HCT116 (cell line): ENCODE results near the gene ARHGDIG. TPM values are rescaled to one million over a fixed set of nuclear protein-coding genes. Genes with fewer than 3 reads are reported as not detected.

ENCODE experiments used
- ATAC-seq: fragments of 200-7000 bp; cut with Tn5 transposase; 2 replicates; pipeline ENCODE4 v1.9.1; 2020; ENCODE audit warnings: mild to moderate bottlenecking, moderate library complexity
- BruUV-seq: library from RNA; stranded (reverse); fragments of 400-500 nt; replicated peaks from 2 replicates; lab custom pipeline; 2021; lab: Mats Ljungman, UMichigan
- CTCF ChIA-PET: fragments of 300-600 bp; sonication (Branson Sonifier 250); formaldehyde crosslinking; loops from one replicate; lab custom pipeline; 2021; ENCODE audit warnings: antibody characterized with exemption; lab: Charles Lee
- POLR2A ChIA-PET: fragments of 300-600, 350-600 bp; sonication (Branson Sonifier 250); formaldehyde crosslinking; loops from one replicate; lab custom pipeline; 2021; ENCODE audit warnings: antibody characterized with exemption; lab: Charles Lee
- RAD21 ChIA-PET, 2 experiments: fragments of 300-600 bp; sonication (Branson Sonifier 250); formaldehyde crosslinking; loops; one replicate each; lab custom pipeline; 2023; ENCODE audit warnings: low total read pairs in 2 of 2; ENCODE audit not compliant: uncharacterized antibody in 2 of 2, unreplicated experiment in 2 of 2, low non-redundant PET in 1 of 2; lab: Charles Lee
- DNase-seq: peaks from one replicate; pipeline ENCODE4 v3.0.0-alpha.2; 2010; ENCODE audit warnings: low read depth, low spot score
- H2AFZ ChIP-seq: fragments of 200-600 bp; shearing (Covaris generic), sonication (generic); 2 replicates; pipeline ENCODE4 v1.6.1; 2017; ENCODE audit warnings: low read depth, mixed run types, mixed read lengths, antibody characterized with exemption, low read length; ENCODE audit not compliant: poor library complexity, severe bottlenecking
- H3K27ac ChIP-seq: 2 replicates; pipeline ENCODE4 v1.5.1; 2012; ENCODE audit warnings: low read depth, low read length
- H3K27me3 ChIP-seq: fragments of 200-600 bp; sonication (generic); 2 replicates; pipeline ENCODE4 v1.6.1; 2016; ENCODE audit warnings: mixed run types, low read length, mixed read lengths; ENCODE audit not compliant: insufficient read depth
- H3K36me3 ChIP-seq, 2 experiments: fragments of 200-500 bp in 1 of 2; fragments of 200-600 bp in 1 of 2; sonication (Bioruptor generic) in 1 of 2; sonication (generic) in 1 of 2; 2 replicates each; pipeline versions ENCODE4 v1.5.1 to v1.6.1; 2014 to 2016; ENCODE audit warnings: low read length in 2 of 2, inconsistent platforms in 1 of 2, mixed read lengths in 1 of 2, mixed run types in 1 of 2; ENCODE audit not compliant: insufficient read depth in 2 of 2, control insufficient read depth in 1 of 2
- H3K4me1 ChIP-seq, 2 experiments: fragments of 200-600 bp in 1 of 2; sonication (generic) in 1 of 2; 2 replicates each; pipeline versions ENCODE4 v1.5.1 to v1.6.1; 2012 to 2017; ENCODE audit warnings: low read length in 2 of 2, inconsistent platforms in 1 of 2, mild to moderate bottlenecking in 1 of 2, mixed read lengths in 1 of 2, mixed run types in 1 of 2, moderate library complexity in 1 of 2; ENCODE audit not compliant: insufficient read depth in 2 of 2, control insufficient read depth in 1 of 2
- H3K4me2 ChIP-seq: fragments of 200-600 bp; sonication (generic); 2 replicates; pipeline ENCODE4 v1.6.1; 2017; ENCODE audit warnings: mixed run types, low read length, mixed read lengths
- H3K4me3 ChIP-seq, 2 experiments: fragments of 200-600 bp in 1 of 2; sonication (generic) in 1 of 2; replicated peaks in 1 of 2; 2 replicates each; pipeline ENCODE4 v1.5.1; 2011 to 2016; ENCODE audit warnings: low read length in 2 of 2, control low read depth in 1 of 2, low read depth in 1 of 2, mild to moderate bottlenecking in 1 of 2, mixed read lengths in 1 of 2, mixed run types in 1 of 2
- H3K79me2 ChIP-seq: fragments of 200-600 bp; sonication (generic); 2 replicates; pipeline ENCODE4 v1.6.1; 2017; ENCODE audit warnings: mild to moderate bottlenecking, mixed run types, low read length, moderate library complexity, mixed read lengths; ENCODE audit not compliant: insufficient read depth
- H3K9ac ChIP-seq: fragments of 200-600 bp; sonication (generic); 2 replicates; pipeline ENCODE4 v1.6.1; 2016; ENCODE audit warnings: low read length, mixed read lengths
- H3K9me2 ChIP-seq: fragments of 200-600 bp; sonication (generic), shearing (Covaris generic); 2 replicates; pipeline ENCODE4 v1.6.1; 2017; ENCODE audit warnings: mixed run types, mild to moderate bottlenecking, moderate library complexity; ENCODE audit not compliant: insufficient read depth
- H3K9me3 ChIP-seq, 2 experiments: fragments of 200-500 bp in 1 of 2; fragments of 200-600 bp in 1 of 2; sonication (Bioruptor generic) in 1 of 2; sonication (generic) in 1 of 2; 2 replicates each; pipeline ENCODE4 v1.6.1; 2014 to 2017; ENCODE audit warnings: low read length in 2 of 2, mixed read lengths in 2 of 2, inconsistent platforms in 1 of 2, low read depth in 1 of 2, mild to moderate bottlenecking in 1 of 2, mixed run types in 1 of 2, moderate library complexity in 1 of 2; ENCODE audit not compliant: control insufficient read depth in 1 of 2, insufficient read depth in 1 of 2
- H4K20me1 ChIP-seq: fragments of 200-600 bp; sonication (generic), shearing (Covaris generic); 2 replicates; pipeline ENCODE4 v1.6.1; 2017; ENCODE audit warnings: mixed run types, mild to moderate bottlenecking, moderate library complexity; ENCODE audit not compliant: insufficient read depth
- ELF1 ChIP-seq: IDR thresholded peaks from 2 replicates; pipeline ENCODE4 v1.6.1; 2012; ENCODE audit warnings: low read depth, borderline replicate concordance
- EZH2 ChIP-seq: fragments of 200-600 bp; sonication (generic); IDR thresholded peaks from 2 replicates; pipeline ENCODE4 v1.6.1; 2017; ENCODE audit warnings: antibody characterized with exemption, mixed run types
- EZH2phosphoT487 ChIP-seq: fragments of 200-600 bp; IDR thresholded peaks from 2 replicates; pipeline ENCODE4 v1.6.1; 2018; ENCODE audit warnings: antibody characterized with exemption, borderline replicate concordance
- FOSL1 ChIP-seq: IDR thresholded peaks from 2 replicates; pipeline ENCODE4 v1.6.1; 2012; ENCODE audit warnings: low read depth
- JUND ChIP-seq: IDR thresholded peaks from 2 replicates; pipeline ENCODE4 v1.6.1; 2012
- MAX ChIP-seq: IDR thresholded peaks from 2 replicates; pipeline ENCODE4 v1.6.1; 2012
- SIN3A ChIP-seq: IDR thresholded peaks from 2 replicates; pipeline ENCODE4 v1.6.1; 2012; ENCODE audit warnings: low read depth
- SP1 ChIP-seq: IDR thresholded peaks from 2 replicates; pipeline ENCODE4 v1.6.1; 2012; ENCODE audit warnings: low read depth
- TCF7L2 ChIP-seq: IDR thresholded peaks from 2 replicates; pipeline ENCODE4 v1.7.0; 2011; ENCODE audit warnings: borderline replicate concordance, inconsistent platforms; ENCODE audit not compliant: insufficient read depth, insufficient read length; ENCODE audit errors: extremely low read depth
- YY1 ChIP-seq: IDR thresholded peaks from 2 replicates; pipeline ENCODE4 v1.6.1; 2011; ENCODE audit warnings: low read length, low read depth, moderate library complexity, mild to moderate bottlenecking; ENCODE audit not compliant: insufficient replicate concordance; ENCODE audit errors: extremely low read depth
- ZNF274 ChIP-seq: fragments of 200-500 bp; sonication (Bioruptor generic); IDR thresholded peaks from 2 replicates; pipeline ENCODE4 v1.6.1; 2014; ENCODE audit warnings: mild to moderate bottlenecking, low read depth, low read length, inconsistent platforms
- intact Hi-C: fragments of 100-400 bp; cut with micrococcal nuclease; formaldehyde crosslinking; loops from 2 replicates; pipeline ENCODE4 v1.10.0; 2022
- total RNA-seq: library from RNA; stranded (reverse); gene quantifications from one replicate; pipeline ENCODE4 v1.2.1, GENCODE V29; 2021; ENCODE audit not compliant: unreplicated experiment
- TF ChIP-seq, protein P1 (sequence below): IDR thresholded peaks from 2 replicates; pipeline ENCODE4 v1.6.1; 2012
- TF ChIP-seq, protein P2 (sequence below): IDR thresholded peaks from 2 replicates; pipeline ENCODE4 v1.6.1; 2012; ENCODE audit warnings: low read depth

The ARHGDIG gene
- total RNA-seq, 1 experiment from 2014 or later: not detected

GRCh38 chr16:242281-242680, 38.1 kb upstream of the ARHGDIG start:
- no peaks in the 10 kb centered on the region for H3K36me3 ChIP-seq
- no peak overlapping the region for H3K9ac ChIP-seq
- H3K9me2 ChIP-seq: no peaks in the 10 kb centered on the region
- no peak overlapping the region for H3K4me3 ChIP-seq
- RAD21 ChIA-PET: no interaction called here
- DNase-seq: no peak
- no peak for ATAC-seq
- no peaks in the 10 kb centered on the region for H4K20me1 ChIP-seq
- CTCF ChIA-PET: no interaction called here
- H3K27ac ChIP-seq: no peak overlapping the region
- TF ChIP-seq SIN3A (no peak), EZH2 (no peak), YY1 (no peak), SP1 (no peak)
- TF ChIP-seq, protein P1, sequence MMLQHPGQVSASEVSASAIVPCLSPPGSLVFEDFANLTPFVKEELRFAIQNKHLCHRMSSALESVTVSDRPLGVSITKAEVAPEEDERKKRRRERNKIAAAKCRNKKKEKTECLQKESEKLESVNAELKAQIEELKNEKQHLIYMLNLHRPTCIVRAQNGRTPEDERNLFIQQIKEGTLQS: no peak
- POLR2A ChIA-PET: no interaction called here
- no TSS peak for BruUV-seq
- intact Hi-C loops: no loop called here
- H3K4me1 ChIP-seq: no peaks in the 10 kb centered on the region
- no peaks in the 10 kb centered on the region for H3K9me3 ChIP-seq
- no peak overlapping the region for H3K4me2 ChIP-seq
- H2AFZ ChIP-seq: no peak overlapping the region
- no peaks in the 10 kb centered on the region for H3K79me2 ChIP-seq
- no peaks in the 10 kb centered on the region for H3K27me3 ChIP-seq

GRCh38 chr16:243348-243747, 37.0 kb upstream of the ARHGDIG start:
- H3K27ac ChIP-seq: no peak overlapping the region
- no peaks in the 10 kb centered on the region for H3K27me3 ChIP-seq
- ChIA-PET RAD21 (no interaction called here), CTCF (interaction anchor here (0.6 kb wide), 1 partner anchor 110 kb away, joined by 3 read pairs; no protein-coding TSS in a partner anchor), POLR2A (no interaction called here)
- no peak for DNase-seq
- H3K4me2 ChIP-seq: no peak overlapping the region
- H2AFZ ChIP-seq: no peak overlapping the region
- intact Hi-C loops: no loop called here
- H3K4me1 ChIP-seq: no peaks in the 10 kb centered on the region
- H3K9ac ChIP-seq: no peak overlapping the region
- no peaks in the 10 kb centered on the region for H3K9me3 ChIP-seq
- H4K20me1 ChIP-seq: no peaks in the 10 kb centered on the region
- TF ChIP-seq SIN3A (no peak), ELF1 (no peak), ZNF274 (no peak), MAX (no peak), JUND (no peak), FOSL1 (no peak), TCF7L2 (no peak), EZH2phosphoT487 (no peak)
- TF ChIP-seq, protein P1: no peak
- TF ChIP-seq, protein P2, sequence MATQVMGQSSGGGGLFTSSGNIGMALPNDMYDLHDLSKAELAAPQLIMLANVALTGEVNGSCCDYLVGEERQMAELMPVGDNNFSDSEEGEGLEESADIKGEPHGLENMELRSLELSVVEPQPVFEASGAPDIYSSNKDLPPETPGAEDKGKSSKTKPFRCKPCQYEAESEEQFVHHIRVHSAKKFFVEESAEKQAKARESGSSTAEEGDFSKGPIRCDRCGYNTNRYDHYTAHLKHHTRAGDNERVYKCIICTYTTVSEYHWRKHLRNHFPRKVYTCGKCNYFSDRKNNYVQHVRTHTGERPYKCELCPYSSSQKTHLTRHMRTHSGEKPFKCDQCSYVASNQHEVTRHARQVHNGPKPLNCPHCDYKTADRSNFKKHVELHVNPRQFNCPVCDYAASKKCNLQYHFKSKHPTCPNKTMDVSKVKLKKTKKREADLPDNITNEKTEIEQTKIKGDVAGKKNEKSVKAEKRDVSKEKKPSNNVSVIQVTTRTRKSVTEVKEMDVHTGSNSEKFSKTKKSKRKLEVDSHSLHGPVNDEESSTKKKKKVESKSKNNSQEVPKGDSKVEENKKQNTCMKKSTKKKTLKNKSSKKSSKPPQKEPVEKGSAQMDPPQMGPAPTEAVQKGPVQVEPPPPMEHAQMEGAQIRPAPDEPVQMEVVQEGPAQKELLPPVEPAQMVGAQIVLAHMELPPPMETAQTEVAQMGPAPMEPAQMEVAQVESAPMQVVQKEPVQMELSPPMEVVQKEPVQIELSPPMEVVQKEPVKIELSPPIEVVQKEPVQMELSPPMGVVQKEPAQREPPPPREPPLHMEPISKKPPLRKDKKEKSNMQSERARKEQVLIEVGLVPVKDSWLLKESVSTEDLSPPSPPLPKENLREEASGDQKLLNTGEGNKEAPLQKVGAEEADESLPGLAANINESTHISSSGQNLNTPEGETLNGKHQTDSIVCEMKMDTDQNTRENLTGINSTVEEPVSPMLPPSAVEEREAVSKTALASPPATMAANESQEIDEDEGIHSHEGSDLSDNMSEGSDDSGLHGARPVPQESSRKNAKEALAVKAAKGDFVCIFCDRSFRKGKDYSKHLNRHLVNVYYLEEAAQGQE: no peak
- no peaks in the 10 kb centered on the region for H3K79me2 ChIP-seq
- H3K36me3 ChIP-seq: no peaks in the 10 kb centered on the region
- BruUV-seq: no TSS peak
- H3K4me3 ChIP-seq: no peak overlapping the region
- ATAC-seq: no peak
- no peaks in the 10 kb centered on the region for H3K9me2 ChIP-seq
